RPMI7951 (cell line): ENCODE measurements around the gene UBAP2L. TPM values are rescaled to one million over a fixed set of nuclear protein-coding genes. Genes with fewer than 3 reads are reported as not detected.
"Not testable (repeated sequence)": the region's sequence is repeated elsewhere in the genome, so short reads cannot be mapped to it uniquely, and the experiment has no call there.

Experiments used
- DNase-seq: peaks from one replicate; pipeline ENCODE4 v3.0.0-alpha.2; 2012; ENCODE audit warnings: low read depth
- total RNA-seq: library from RNA; depleted of rRNA; stranded (reverse); fragments of >200 nt; shearing (Covaris generic); gene quantifications from 2 replicates; pipeline ENCODE4 v1.2.3, GENCODE V29; 2014; rRNA removed

Gene UBAP2L
- total RNA-seq, 1 experiment from 2014 or later: 73.8 TPM

DNA sequence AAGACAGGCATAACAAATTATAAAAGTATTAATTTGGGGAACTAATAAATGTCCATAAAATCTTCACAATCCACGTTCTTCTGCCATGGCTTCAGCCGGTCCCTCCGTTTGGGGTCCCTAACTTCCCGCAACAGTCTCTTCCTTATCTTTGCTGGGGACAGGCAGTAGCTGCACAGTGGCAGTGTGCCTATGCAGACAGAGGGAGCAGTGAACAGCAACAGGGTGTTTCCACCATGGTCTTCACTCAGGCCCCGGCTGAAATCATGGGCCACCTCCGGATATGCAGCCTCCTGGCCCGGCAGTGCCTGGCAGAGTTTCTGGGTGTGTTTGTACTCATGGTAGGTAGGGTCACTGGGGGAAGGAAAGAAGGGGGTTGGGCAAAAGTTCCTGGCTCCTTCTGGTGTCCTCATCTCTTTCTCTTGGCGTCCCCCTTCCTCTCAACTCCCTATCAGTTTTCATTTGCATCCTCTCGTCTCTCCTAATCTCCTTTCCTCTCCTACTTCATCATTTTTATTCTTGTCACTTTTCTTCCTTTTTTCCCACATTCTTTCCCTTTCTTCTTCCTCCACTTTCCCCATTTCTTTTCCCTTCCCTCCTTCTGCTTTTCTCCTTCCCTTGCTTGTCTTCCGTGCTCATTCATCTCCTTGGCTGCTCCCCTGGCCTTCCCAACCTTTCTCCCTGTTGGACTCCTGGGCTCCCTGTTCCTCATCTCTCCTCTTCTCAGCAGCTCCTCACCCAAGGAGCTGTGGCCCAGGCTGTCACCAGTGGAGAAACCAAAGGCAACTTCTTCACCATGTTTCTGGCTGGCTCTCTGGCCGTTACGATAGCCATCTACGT, 91.7 kb downstream of the UBAP2L start:
- not testable (repeated sequence) for DNase-seq

DNA sequence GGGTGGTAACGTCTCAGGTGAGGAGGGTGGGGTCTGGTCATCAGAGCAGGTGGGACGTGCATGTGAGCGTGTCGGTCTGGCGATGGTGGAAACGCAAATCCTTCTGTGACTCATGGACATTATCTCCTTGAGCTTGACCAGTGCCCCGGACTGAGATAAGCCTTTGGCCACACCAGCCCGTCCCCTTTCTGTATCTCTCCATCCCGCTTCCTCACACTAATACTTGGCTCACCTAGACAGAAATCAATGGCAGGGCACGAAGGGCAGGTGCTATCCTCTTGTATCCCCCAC, 92.3 kb downstream of the UBAP2L start:
- no peak for DNase-seq

DNA sequence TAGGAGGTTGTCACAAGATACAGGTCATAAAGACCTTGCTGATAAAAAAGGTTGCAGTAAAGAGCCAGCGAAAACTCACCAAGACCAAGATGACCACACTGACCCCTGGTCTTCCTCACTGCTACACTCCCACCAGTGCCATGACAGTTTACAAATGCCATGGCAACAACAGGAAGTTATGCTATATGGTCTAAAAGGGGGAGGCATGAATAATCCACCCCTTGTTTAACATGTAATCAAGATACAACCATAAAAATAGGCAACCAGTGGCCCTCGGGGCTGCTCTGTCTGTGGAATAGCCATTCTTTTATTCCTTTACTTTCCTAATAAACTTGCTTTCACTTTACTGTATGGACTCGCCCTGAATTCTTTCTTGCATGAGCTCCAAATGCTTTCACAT, 93.5 kb downstream of the UBAP2L start:
- not testable (repeated sequence) for DNase-seq

DNA sequence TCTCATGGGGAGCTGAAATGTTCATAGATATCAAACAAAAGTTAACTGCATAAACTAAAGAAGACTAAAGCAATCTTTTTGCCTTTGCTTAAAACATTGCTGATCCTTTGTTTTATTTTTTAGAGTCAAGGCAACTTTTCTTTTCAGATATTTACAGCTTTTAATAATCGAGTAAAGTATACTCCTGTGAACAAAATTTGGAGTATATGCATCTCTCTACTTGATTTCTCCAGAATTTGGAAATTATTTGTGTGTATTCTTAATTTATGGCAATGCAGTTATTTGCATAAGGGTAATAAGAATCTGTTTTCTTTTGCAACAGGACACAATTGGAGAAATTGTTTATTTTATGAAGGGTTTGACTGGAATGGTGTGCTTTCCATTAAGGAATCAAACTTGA, 95.9 kb downstream of the UBAP2L start:
- no peak for DNase-seq

DNA sequence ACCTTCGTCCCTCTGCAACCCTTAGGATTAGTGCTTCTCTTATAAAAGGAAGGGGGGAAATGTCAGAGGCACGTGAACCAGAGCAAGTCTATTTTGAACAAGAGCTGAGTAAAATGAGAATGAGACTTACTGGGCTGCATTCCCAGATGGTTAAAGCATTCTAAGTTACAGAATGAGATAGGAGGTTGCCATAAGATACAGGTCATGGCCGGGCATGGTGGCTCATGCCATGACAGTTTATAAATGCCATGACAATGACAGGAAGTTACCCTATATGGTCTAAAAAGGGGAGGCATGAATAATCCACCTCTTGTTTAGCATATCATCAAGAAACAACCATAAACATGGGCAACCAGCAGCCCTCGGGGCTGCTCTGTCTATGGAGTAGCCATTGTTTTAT, 97.6 kb downstream of the UBAP2L start:
- no peak for DNase-seq

Other genes starting within 250 kb of the UBAP2L start
- 155 and 201 TPM in 2 replicates for gene JTB, start 243.3 kb upstream of the UBAP2L start, total RNA-seq
- gene RAB13, start 234.6 kb upstream of the UBAP2L start, total RNA-seq: 41.3 and 44.3 TPM in 2 replicates
- gene RPS27, start 230.2 kb upstream of the UBAP2L start, total RNA-seq: 2,227 and 2,841 TPM in 2 replicates
- gene NUP210L, start 65.9 kb upstream of the UBAP2L start, total RNA-seq: not detected in 2 replicates
- gene TPM3, start 28.9 kb upstream of the UBAP2L start, total RNA-seq: 499 and 606 TPM in 2 replicates
- gene CFAP141, start 14.6 kb upstream of the UBAP2L start, total RNA-seq: not detected in 2 replicates
- 107 and 122 TPM in 2 replicates for gene HAX1, start 51.7 kb downstream of the UBAP2L start, total RNA-seq
- gene AQP10, start 100.1 kb downstream of the UBAP2L start, total RNA-seq: not detected in 2 replicates
- 21.1 and 26.5 TPM in 2 replicates for gene ATP8B2, start 104.6 kb downstream of the UBAP2L start, total RNA-seq
- 0.24 and 0.29 TPM in 2 replicates for gene IL6R, start 184.4 kb downstream of the UBAP2L start, total RNA-seq